Omental fat pad (tissue), 4 donors: ENCODE data around the gene KIF26B. TPM values are rescaled to one million over a fixed set of nuclear protein-coding genes. Genes with fewer than 3 reads are reported as not detected.

ENCODE experiments used
- ATAC-seq: fragments of 150-250 bp; one replicate; pipeline ENCODE4 v1.9.1; 2016; ENCODE audit warnings: mild to moderate bottlenecking, moderate library complexity; ENCODE audit not compliant: low FRiP score
- DNase-seq: peaks from one replicate; pipeline ENCODE4 v3.0.0-alpha.2; 2019; ENCODE audit warnings: low spot score
- CTCF ChIP-seq, 3 donors: fragments of 450-650 bp; IDR thresholded peaks; one replicate each; pipeline ENCODE4 v1.5.1; 2016 to 2017; ENCODE audit warnings: antibody characterized with exemption in 3 of 3, mild to moderate bottlenecking in 3 of 3, moderate library complexity in 2 of 3
- total RNA-seq, 4 donors: library from RNA; depleted of rRNA; stranded (reverse); fragments of >200 nt; gene quantifications; one replicate each; pipeline ENCODE4 v1.1.0, GENCODE V29; 2016

KIF26B gene
- total RNA-seq, 4 donors from 2014 or later, result 0.13 to 0.96 (median 0.39) TPM

GRCh38 chr1:245412306-245412705 lies 257.5 kb downstream of the KIF26B start:
- DNase-seq (no peak), ATAC-seq (no peak)
- TF ChIP-seq CTCF (IDR thresholded peaks at IDR 0.05), result no peak

GRCh38 chr1:245416781-245417180 lies 262.0 kb downstream of the KIF26B start:
- DNase-seq, result no peak
- no peak for TF ChIP-seq CTCF (IDR thresholded peaks at IDR 0.05)
- ATAC-seq, result no peak

GRCh38 chr1:245418077-245418476 lies 263.3 kb downstream of the KIF26B start:
- DNase-seq (no peak), ATAC-seq (no peak)
- no peak for TF ChIP-seq CTCF (IDR thresholded peaks at IDR 0.05)

GRCh38 chr1:245419461-245419978 lies 264.7 kb downstream of the KIF26B start:
- no peak for ATAC-seq
- no peak for TF ChIP-seq CTCF (IDR thresholded peaks at IDR 0.05)
- DNase-seq, result no peak

GRCh38 chr1:245419989-245420388 lies 265.2 kb downstream of the KIF26B start:
- no peak for TF ChIP-seq CTCF (IDR thresholded peaks at IDR 0.05)
- ATAC-seq (no peak), DNase-seq (no peak)

- TF ChIP-seq CTCF (IDR thresholded peaks at IDR 0.05), result no peak
- ATAC-seq (no peak), DNase-seq (no peak)
Measured at GRCh38 chr1:245420926-245421325, 266.1 kb downstream of the KIF26B start.

- ATAC-seq, result no peak
- no peak for TF ChIP-seq CTCF (IDR thresholded peaks at IDR 0.05)
- DNase-seq, result no peak
Measured at GRCh38 chr1:245428681-245429080, 273.9 kb downstream of the KIF26B start.
